ENCODE results near the gene OSER1.
"Not testable (repeated sequence)": the region's sequence is repeated elsewhere in the genome, so short reads cannot be mapped to it uniquely, and the experiment has no call there.

The OSER1 gene

GRCh38 chr20:44204156-44204831 lies 6.3 kb downstream of the OSER1 start:
- no peak for DNase-seq (ENCODE audit: low read depth, low spot score)

- DNase-seq (ENCODE audit: low read depth, low spot score) = no peak
These were observed 7.4 kb downstream of the OSER1 start for GRCh38 chr20:44203161-44203560.

- DNase-seq (ENCODE audit: low read depth, low spot score) = no peak
These were observed 9.6 kb downstream of the OSER1 start for GRCh38 chr20:44200983-44201382.

GRCh38 chr20:44200371-44200770 lies 10.2 kb downstream of the OSER1 start:
- DNase-seq (ENCODE audit: low read depth, low spot score) = no peak

- no peak for DNase-seq (ENCODE audit: low read depth, low spot score)
These were observed 10.7 kb downstream of the OSER1 start for GRCh38 chr20:44199877-44200276.

- no peak for DNase-seq (ENCODE audit: low read depth, low spot score)
These were observed 11.7 kb downstream of the OSER1 start for GRCh38 chr20:44198872-44199271.

GRCh38 chr20:44196271-44196670 lies 14.3 kb downstream of the OSER1 start:
- DNase-seq (ENCODE audit: low read depth, low spot score) = no peak

- no peak for DNase-seq (ENCODE audit: low read depth, low spot score)
These were observed 15.0 kb downstream of the OSER1 start for GRCh38 chr20:44195605-44196004.

GRCh38 chr20:44193801-44194200 lies 16.8 kb downstream of the OSER1 start:
- DNase-seq (ENCODE audit: low read depth, low spot score) = no peak

GRCh38 chr20:44191640-44192039 lies 18.9 kb downstream of the OSER1 start:
- not testable (repeated sequence) for DNase-seq (ENCODE audit: low read depth, low spot score)

GRCh38 chr20:44190197-44190852 lies 20.2 kb downstream of the OSER1 start:
- DNase-seq (ENCODE audit: low read depth, low spot score) = peak; percentile 23

- DNase-seq (ENCODE audit: low read depth, low spot score) = no peak
These were observed 21.8 kb downstream of the OSER1 start for GRCh38 chr20:44188752-44189151.

GRCh38 chr20:44187772-44188709 lies 22.5 kb downstream of the OSER1 start:
- DNase-seq (ENCODE audit: low read depth, low spot score) = no peak

- no peak for DNase-seq (ENCODE audit: low read depth, low spot score)
These were observed 23.4 kb downstream of the OSER1 start, which contains the start of gene JPH2 for GRCh38 chr20:44187054-44187771. TSS of gene JPH2 (minus strand) at chr20:44187188. CDS start at chr20:44186705, 483 bp downstream.

GRCh38 chr20:44186674-44187053 lies 23.9 kb downstream of the OSER1 start:
- no peak for DNase-seq (ENCODE audit: low read depth, low spot score)

GRCh38 chr20:44186201-44186600 lies 24.4 kb downstream of the OSER1 start:
- DNase-seq (ENCODE audit: low read depth, low spot score) = no peak

GRCh38 chr20:44185574-44185973 lies 25.0 kb downstream of the OSER1 start:
- no peak for DNase-seq (ENCODE audit: low read depth, low spot score)

GRCh38 chr20:44183282-44183681 lies 27.3 kb downstream of the OSER1 start:
- no peak for DNase-seq (ENCODE audit: low read depth, low spot score)

- DNase-seq (ENCODE audit: low read depth, low spot score) = no peak
These were observed 27.7 kb downstream of the OSER1 start for GRCh38 chr20:44182863-44183262.

- no peak for DNase-seq (ENCODE audit: low read depth, low spot score)
These were observed 28.3 kb downstream of the OSER1 start for GRCh38 chr20:44182135-44182765.

- no peak for DNase-seq (ENCODE audit: low read depth, low spot score)
These were observed 29.0 kb downstream of the OSER1 start for GRCh38 chr20:44181611-44182010.

Data from activated CD4-positive, CD25-positive, alpha-beta regulatory T cell treated with anti-CD3 and anti-CD28 coated beads, Interleukin-2, amount 50 U/mL, for 16 hours (primary cell).